Fibroblast of skin of back (primary cell): ENCODE results near the gene OR2T2.
"Not testable (repeated sequence)": the region's sequence is repeated elsewhere in the genome, so short reads cannot be mapped to it uniquely, and the experiment has no call there.

ENCODE experiments used
- DNase-seq: peaks from one replicate; pipeline ENCODE4 v3.0.0-alpha.2; 2013

Gene OR2T2

DNA sequence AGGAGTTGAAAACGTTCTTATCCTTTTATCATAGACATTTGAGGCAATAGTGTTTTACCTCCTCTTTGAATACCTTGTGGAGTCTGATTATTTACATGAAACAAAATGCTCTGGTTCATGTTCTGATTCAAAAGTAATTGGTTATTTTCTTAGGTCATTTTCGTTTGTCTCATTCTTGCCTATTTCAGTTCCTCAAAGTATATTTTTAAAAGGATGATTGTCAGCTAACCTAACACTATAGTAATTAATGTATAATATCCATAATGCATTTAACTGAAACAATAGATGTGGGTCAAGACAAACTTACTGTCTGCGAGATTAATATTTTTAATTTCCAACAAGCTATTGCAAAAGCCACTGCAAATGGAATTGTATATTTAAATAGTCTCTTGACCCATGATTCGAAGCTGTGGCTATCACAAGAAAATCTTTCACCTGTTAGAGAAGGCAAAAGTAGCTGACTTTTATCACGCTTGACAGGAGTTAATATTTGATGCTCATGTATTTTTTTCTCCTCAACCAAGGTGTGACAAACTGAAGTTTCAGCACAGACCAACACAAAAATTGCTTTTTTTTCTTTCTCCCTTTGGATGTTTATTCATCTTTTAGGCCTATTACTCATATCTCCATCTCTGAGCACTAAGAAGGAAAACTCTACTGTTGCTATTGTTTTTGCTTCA, 5.2 kb downstream of the OR2T2 start:
- DNase-seq = not testable (repeated sequence)

DNA sequence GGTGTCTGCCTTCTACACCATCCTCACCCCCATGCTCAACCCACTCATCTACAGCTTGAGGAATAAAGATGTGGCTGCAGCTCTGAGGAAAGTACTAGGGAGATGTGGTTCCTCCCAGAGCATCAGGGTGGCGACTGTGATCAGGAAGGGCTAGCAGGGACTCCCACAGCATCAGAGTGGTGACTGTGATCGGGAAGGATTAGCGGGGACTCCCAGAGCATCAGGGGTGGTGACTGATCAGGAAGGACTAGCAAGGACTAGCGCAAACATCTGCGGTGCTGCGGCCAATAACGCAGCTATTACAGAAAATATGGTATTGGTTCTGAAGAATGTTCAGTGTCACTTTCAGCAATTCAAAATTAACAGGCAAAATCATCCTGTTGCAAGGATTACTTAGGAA, 8.2 kb downstream of the OR2T2 start:
- DNase-seq = not testable (repeated sequence)

GRCh38 chr1:248455045-248455444, 9.6 kb downstream of the OR2T2 start:
- DNase-seq = not testable (repeated sequence)

DNA sequence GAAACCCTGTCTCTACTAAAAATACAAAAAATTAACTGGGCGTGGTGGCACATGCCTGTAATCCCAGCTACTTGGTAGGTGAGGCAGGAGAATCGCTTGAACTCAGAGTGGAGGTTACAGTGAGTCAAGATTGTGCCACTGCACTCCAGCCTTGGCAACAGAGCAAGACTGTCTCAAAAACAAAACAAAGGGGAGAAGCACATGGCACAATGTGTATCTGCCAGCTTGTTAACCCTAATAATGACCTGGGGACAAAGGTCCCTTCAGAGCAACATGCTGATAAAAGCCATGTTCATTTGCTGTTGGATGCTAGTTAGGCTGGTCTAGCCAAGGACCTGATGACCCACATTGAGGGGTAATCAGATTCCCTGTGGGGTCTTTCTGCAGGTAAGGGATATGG, 11.2 kb downstream of the OR2T2 start:
- DNase-seq = not testable (repeated sequence)

GRCh38 chr1:248459117-248459516, 13.7 kb downstream of the OR2T2 start:
- not testable (repeated sequence) for DNase-seq

DNA sequence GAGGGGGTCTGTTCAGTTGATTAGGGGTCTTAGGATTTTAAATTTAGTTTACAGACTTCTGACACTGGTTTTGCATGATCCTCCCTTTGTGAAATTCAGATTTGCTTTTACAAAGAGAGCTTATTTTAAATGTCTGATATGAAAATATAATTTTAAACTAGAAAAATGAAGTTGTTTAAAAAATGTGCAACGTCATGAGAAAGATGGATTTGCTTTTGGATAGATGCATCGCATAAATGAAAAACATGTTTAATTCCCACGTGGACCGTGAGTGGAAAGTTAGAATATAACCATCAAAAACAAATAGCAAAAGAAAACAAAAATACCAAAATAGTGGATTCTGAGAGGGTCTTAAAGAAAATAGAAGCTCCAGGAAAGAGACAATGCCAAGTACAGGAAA, 25.7 kb downstream of the OR2T2 start:
- DNase-seq = no peak

- not testable (repeated sequence) for DNase-seq
Observed at GRCh38 chr1:248472111-248472510, 26.7 kb downstream of the OR2T2 start.

DNA sequence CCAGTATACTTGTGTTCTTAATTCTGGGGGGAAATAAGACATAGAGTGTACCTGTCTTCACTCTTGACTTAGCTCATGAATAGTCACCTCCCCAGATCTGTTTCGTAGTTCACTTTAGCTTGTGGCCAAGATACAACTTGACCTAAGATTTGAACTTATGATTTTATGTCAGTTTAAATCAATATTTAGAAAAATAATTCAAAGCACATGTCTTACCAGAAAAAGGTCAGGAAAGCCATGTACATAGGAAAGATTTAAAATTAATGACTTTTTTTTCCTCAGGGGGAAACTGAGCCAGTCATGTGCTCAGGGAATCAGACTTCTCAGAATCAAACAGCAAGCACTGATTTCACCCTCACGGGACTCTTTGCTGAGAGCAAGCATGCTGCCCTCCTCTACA, 27.6 kb downstream of the OR2T2 start, which contains the start of gene OR2T3:
Gene OR2T3 (plus strand): TSS at position 301 of the 400 bp plus-strand sequence. CDS start 0 bp downstream, at position 301.
- not testable (repeated sequence) for DNase-seq

DNA sequence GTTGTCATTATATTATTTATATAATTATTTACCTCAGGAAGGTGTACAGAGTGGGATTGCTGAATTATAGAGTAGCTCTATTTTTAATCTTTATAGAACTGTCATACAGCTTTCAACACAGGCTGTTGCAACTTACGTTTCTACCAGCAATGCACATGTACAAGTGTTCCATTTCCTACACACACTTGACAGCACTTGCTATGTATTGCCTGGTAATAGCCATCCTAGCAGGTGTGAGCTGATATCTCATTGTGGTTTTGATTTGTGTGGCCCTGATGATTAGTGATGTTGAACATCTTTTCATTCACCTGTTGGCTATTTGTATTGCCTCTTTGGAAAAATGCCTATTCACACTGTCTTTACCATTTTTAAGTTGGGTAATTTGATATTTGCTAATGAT, 30.2 kb downstream of the OR2T2 start:
- not testable (repeated sequence) for DNase-seq

DNA sequence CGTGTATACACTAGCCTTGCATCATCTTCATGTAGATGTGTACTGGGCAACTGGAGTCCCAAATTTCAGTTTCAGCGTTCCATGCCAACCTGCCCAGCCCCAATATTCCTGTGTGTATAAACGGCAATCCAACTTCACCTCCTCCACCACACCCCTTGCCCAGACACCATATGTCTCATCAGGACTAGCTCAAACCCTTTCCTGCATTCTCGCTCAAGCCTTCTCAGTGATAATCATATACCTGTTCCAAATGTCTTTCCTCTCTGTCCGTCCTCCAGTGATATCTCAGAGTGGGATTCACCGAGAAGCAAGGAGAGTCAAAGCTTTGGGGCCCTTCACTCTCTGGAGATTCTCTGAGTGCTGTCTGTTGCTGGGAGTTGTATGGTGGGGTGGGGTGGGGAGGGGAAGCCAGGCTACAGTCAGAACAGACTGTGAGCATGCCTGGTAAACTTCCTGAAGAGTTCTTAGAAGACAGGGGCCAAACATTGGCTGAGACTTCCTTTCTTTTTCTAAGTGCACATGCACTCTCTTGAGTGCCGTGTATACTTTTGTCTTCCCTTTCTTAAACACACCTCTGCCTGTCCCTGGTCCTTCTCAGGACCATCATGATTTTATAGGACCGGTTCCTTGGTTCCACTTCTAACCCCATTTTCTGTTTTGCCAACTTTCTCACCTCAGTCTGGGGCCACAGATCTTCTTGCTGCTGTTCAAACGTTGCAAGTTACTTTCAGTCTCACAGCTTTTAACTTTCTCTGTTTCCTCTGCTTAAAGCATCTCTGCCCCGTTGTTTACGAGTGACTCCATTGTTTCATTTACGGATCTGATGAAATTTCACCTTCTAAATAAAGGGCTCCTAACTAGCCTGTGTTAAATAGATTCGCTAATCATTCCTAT, 36.5 kb downstream of the OR2T2 start:
- DNase-seq = not testable (repeated sequence)

DNA sequence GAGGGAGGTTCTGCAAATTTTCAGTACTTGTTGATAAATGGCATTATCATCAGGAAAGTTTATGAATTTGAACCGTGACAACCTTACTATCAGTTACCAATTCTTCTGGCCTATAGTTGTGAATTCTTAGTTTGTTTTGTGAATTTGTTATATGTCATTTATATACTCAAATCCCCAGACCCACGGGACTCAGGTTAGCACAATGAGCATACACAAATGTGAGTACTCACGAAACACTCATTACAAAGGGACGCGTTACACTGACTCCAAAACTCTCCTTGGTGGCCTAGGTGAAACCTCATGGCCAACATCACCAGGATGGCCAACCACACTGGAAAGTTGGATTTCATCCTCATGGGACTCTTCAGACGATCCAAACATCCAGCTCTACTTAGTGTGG, 42.9 kb downstream of the OR2T2 start, which contains the start of gene OR2T5:
Gene OR2T5 (plus strand): TSS at position 301 of the 400 bp plus-strand sequence. CDS start 0 bp downstream, at position 301.
- DNase-seq = not testable (repeated sequence)

GRCh38 chr1:248496661-248497060, 51.2 kb downstream of the OR2T2 start:
- not testable (repeated sequence) for DNase-seq

GRCh38 chr1:248500305-248501035, 55.0 kb downstream of the OR2T2 start:
- not testable (repeated sequence) for DNase-seq
